Bronchial epithelial cell (primary cell): Measurements from ENCODE around the gene SETD3. TPM values are rescaled to one million over a fixed set of nuclear protein-coding genes. Genes with fewer than 3 reads are reported as not detected.

Source experiments
- DNase-seq: peaks from one replicate; pipeline ENCODE4 v3.0.0-alpha.2; 2010; ENCODE audit warnings: low read depth
- FAIRE-seq: peaks from 2 replicates; lab custom pipeline; 2011; peaks lifted over from hg19 to GRCh38; lab: Jason Lieb, UNC
- H3K27me3 ChIP-seq: 2 replicates; pipeline ENCODE4 v1.5.1; 2011; ENCODE audit warnings: low read length; ENCODE audit not compliant: control insufficient read depth, insufficient read depth
- H3K36me3 ChIP-seq: 2 replicates; pipeline ENCODE4 v1.5.1; 2011; ENCODE audit warnings: low read length; ENCODE audit not compliant: control insufficient read depth, insufficient read depth
- H3K4me3 ChIP-seq: 2 replicates; pipeline ENCODE4 v1.5.1; 2011; ENCODE audit warnings: mild to moderate bottlenecking, low read depth, low read length, control low read depth
- CTCF ChIP-seq: IDR thresholded peaks from 2 replicates; pipeline ENCODE4 v1.5.1; 2011; ENCODE audit warnings: mild to moderate bottlenecking, moderate library complexity, low read length, control low read depth, inconsistent platforms; ENCODE audit not compliant: insufficient read depth, severe bottlenecking
- total RNA-seq: library from RNA; depleted of rRNA; stranded (reverse); fragments of >200 nt; gene quantifications from 2 replicates; pipeline ENCODE4 v1.2.1, GENCODE V29; 2014

SETD3 gene
- total RNA-seq, 1 donor from 2014 or later = 66.6 TPM

GRCh38 chr14:99522025-99522401 lies 41.4 kb upstream of the SETD3 start:
- H3K36me3 ChIP-seq = peaks cover 3% of the 10 kb centered on the region
- no peaks in the 10 kb centered on the region for H3K27me3 ChIP-seq
- DNase-seq = no peak
- no peak for TF ChIP-seq CTCF
- FAIRE-seq = no peak
- H3K4me3 ChIP-seq = no peak overlapping the region

- H3K36me3 ChIP-seq = peaks cover 3% of the 10 kb centered on the region
- FAIRE-seq (no peak), DNase-seq (no peak)
- TF ChIP-seq CTCF = no peak
- H3K27me3 ChIP-seq = no peaks in the 10 kb centered on the region
- H3K4me3 ChIP-seq = no peak overlapping the region
Observed at GRCh38 chr14:99521176-99522024, 40.7 kb upstream of the SETD3 start.

- no peak for DNase-seq
- Histone ChIP-seq H3K36me3 (peaks cover 3% of the 10 kb centered on the region), H3K27me3 (no peaks in the 10 kb centered on the region), H3K4me3 (no peak overlapping the region)
- no peak for FAIRE-seq
- no peak for TF ChIP-seq CTCF
Observed at GRCh38 chr14:99520571-99521081, 40.0 kb upstream of the SETD3 start.

GRCh38 chr14:99519931-99520421 lies 39.3 kb upstream of the SETD3 start:
- H3K36me3 ChIP-seq = peaks cover 3% of the 10 kb centered on the region
- H3K27me3 ChIP-seq = no peaks in the 10 kb centered on the region
- TF ChIP-seq CTCF = no peak
- FAIRE-seq (no peak), DNase-seq (no peak)
- H3K4me3 ChIP-seq = no peak overlapping the region

GRCh38 chr14:99519347-99519881 lies 38.8 kb upstream of the SETD3 start:
- TF ChIP-seq CTCF = no peak
- Histone ChIP-seq H3K27me3 (no peaks in the 10 kb centered on the region), H3K4me3 (no peak overlapping the region), H3K36me3 (peaks cover 5% of the 10 kb centered on the region)
- no peak for DNase-seq
- no peak for FAIRE-seq
